ENCODE measurements around the gene CR1L.

GRCh38 chr1:207628776-207629175 is 16.2 kb upstream of the CR1L start:
- TF ChIP-seq, protein P1, sequence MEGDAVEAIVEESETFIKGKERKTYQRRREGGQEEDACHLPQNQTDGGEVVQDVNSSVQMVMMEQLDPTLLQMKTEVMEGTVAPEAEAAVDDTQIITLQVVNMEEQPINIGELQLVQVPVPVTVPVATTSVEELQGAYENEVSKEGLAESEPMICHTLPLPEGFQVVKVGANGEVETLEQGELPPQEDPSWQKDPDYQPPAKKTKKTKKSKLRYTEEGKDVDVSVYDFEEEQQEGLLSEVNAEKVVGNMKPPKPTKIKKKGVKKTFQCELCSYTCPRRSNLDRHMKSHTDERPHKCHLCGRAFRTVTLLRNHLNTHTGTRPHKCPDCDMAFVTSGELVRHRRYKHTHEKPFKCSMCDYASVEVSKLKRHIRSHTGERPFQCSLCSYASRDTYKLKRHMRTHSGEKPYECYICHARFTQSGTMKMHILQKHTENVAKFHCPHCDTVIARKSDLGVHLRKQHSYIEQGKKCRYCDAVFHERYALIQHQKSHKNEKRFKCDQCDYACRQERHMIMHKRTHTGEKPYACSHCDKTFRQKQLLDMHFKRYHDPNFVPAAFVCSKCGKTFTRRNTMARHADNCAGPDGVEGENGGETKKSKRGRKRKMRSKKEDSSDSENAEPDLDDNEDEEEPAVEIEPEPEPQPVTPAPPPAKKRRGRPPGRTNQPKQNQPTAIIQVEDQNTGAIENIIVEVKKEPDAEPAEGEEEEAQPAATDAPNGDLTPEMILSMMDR (IDR thresholded peaks at IDR 0.05): no peak
- TF ChIP-seq POLR2A (IDR thresholded peaks at IDR 0.05): no peak
